Measurements from ENCODE around the gene GPR82.

GPR82 gene

DNA sequence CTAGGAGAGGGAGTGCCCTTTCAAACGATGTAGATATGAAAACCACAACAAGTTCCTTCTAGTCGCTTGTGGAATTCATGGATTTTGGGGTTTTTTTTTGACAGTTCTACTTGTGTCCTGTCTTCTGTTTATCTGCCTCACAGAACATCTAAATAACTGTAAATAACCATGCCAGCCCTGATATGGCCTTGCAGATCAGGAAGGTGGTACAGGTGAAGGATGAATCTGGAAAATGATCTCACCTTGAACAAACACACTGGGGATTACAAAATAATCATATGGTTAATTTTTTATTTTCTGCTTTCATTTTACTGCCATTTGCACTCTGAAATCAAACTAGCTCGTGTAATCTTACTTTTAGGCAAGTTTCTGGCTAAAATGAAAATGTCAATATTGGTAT lies 37.2 kb downstream of the GPR82 start:
- TF ChIP-seq, protein P1, sequence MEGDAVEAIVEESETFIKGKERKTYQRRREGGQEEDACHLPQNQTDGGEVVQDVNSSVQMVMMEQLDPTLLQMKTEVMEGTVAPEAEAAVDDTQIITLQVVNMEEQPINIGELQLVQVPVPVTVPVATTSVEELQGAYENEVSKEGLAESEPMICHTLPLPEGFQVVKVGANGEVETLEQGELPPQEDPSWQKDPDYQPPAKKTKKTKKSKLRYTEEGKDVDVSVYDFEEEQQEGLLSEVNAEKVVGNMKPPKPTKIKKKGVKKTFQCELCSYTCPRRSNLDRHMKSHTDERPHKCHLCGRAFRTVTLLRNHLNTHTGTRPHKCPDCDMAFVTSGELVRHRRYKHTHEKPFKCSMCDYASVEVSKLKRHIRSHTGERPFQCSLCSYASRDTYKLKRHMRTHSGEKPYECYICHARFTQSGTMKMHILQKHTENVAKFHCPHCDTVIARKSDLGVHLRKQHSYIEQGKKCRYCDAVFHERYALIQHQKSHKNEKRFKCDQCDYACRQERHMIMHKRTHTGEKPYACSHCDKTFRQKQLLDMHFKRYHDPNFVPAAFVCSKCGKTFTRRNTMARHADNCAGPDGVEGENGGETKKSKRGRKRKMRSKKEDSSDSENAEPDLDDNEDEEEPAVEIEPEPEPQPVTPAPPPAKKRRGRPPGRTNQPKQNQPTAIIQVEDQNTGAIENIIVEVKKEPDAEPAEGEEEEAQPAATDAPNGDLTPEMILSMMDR (IDR thresholded peaks at IDR 0.05; ENCODE audit: insufficient read depth, low read length, missing control alignments), result no peak
- CTCF ChIA-PET, result interaction anchor here (1.0 to 3.2 kb wide), 3 partner anchors 50 to 203 kb away, joined by 3 to 20 read pairs (median 7); no protein-coding TSS in a partner anchor
- POLR2A ChIA-PET, result no interaction called here
- H3K4me3 ChIP-seq (ENCODE audit: low read depth, low read length), result no peak overlapping the region
- no peak for DNase-seq (ENCODE audit: low read depth, low spot score)

DNA sequence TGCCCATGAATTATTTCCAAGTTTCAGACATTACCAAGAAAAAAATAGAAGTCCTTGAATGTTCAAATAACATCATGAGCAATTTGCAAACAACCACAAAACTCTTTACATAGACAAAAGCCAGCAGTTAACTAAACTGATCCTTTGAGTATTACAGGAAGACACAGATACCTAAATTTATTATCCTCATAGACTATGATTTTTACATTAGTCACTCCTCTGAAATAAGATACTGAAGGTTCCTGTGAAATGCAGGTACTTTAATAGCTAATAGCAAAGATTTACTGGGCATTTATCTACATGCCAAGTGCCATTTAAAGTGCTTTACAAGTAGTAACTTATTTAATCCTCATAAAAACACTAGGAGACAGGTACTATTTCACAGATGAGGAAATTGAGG lies 37.7 kb downstream of the GPR82 start:
- no peak for DNase-seq (ENCODE audit: low read depth, low spot score)
- no peak overlapping the region for H3K4me3 ChIP-seq (ENCODE audit: low read depth, low read length)
- TF ChIP-seq, protein P1 (IDR thresholded peaks at IDR 0.05; ENCODE audit: insufficient read depth, low read length, missing control alignments), result no peak
- ChIA-PET CTCF (no interaction called here), POLR2A (no interaction called here)

- no peak overlapping the region for H3K4me3 ChIP-seq (ENCODE audit: low read depth, low read length)
- CTCF ChIA-PET, result interaction anchor here (1.0 kb wide), 1 partner anchor 10 kb away, joined by 3 read pairs; no protein-coding TSS in a partner anchor
- DNase-seq (ENCODE audit: low read depth, low spot score), result no peak
- TF ChIP-seq, protein P1 (IDR thresholded peaks at IDR 0.05; ENCODE audit: insufficient read depth, low read length, missing control alignments), result no peak
- POLR2A ChIA-PET, result interaction anchor here (0.6 kb wide), 1 partner anchor 215 kb away, joined by 3 read pairs; no protein-coding TSS in a partner anchor
Measured at GRCh38 chrX:41779030-41779564, 55.1 kb downstream of the GPR82 start.
